Activated CD8-positive, alpha-beta T cell treated with anti-CD3 and anti-CD28 coated beads, Interleukin-2, amount 10 ng/mL, durations not matched to agents 7 days and 5 days (primary cell): ENCODE results near the gene TMX2. TPM values are rescaled to one million over a fixed set of nuclear protein-coding genes. Genes with fewer than 3 reads are reported as not detected.
A peak's percentile ranks its signal among the peaks of the same experiment; 100 is the strongest.
"Not testable (repeated sequence)": the region's sequence is repeated elsewhere in the genome, so short reads cannot be mapped to it uniquely, and the experiment has no call there.

ENCODE experiments used
- ATAC-seq: fragments of 150-1000 bp; cut with Tn5 transposase; one replicate; pipeline ENCODE4 v1.10.0; 2021; ENCODE audit warnings: moderate library complexity
- CTCF ChIA-PET: fragments of 350-600 bp; sonication (Branson Sonifier 250); formaldehyde crosslinking; loops from one replicate; lab custom pipeline; 2021; ENCODE audit warnings: antibody characterized with exemption; lab: Charles Lee
- POLR2A ChIA-PET: fragments of 350-600 bp; sonication (Branson Sonifier 250); formaldehyde crosslinking; loops from one replicate; lab custom pipeline; 2021; ENCODE audit warnings: antibody characterized with exemption; lab: Charles Lee
- DNase-seq: peaks from one replicate; pipeline ENCODE4 v3.0.0-alpha.2; 2020
- H3K27ac Mint-ChIP-seq: one replicate; pipeline ENCODE4 v1.8.0; 2021; ENCODE audit warnings: mild to moderate bottlenecking, mixed read lengths
- H3K27me3 Mint-ChIP-seq: one replicate; pipeline ENCODE4 v1.8.0; 2021; ENCODE audit warnings: low read depth, mixed read lengths
- H3K36me3 Mint-ChIP-seq: one replicate; pipeline ENCODE4 v1.8.0; 2021; ENCODE audit warnings: low read depth, mixed read lengths
- H3K4me1 Mint-ChIP-seq: one replicate; pipeline ENCODE4 v1.8.0; 2021; ENCODE audit warnings: low read depth, mixed read lengths
- H3K4me3 Mint-ChIP-seq: one replicate; pipeline ENCODE4 v1.8.0; 2021; ENCODE audit warnings: mild to moderate bottlenecking, mixed read lengths
- H3K9me3 Mint-ChIP-seq: one replicate; pipeline ENCODE4 v1.8.0; 2022; ENCODE audit warnings: mixed read lengths; ENCODE audit not compliant: insufficient read depth
- total RNA-seq, 2 experiments: library from RNA; stranded (reverse); gene quantifications; one replicate each; pipeline ENCODE4 v1.2.3, GENCODE V29; 2021

Gene TMX2
- total RNA-seq, 2 experiments from 2014 or later = 65.0 to 68.7 TPM

GRCh38 chr11:57716726-57717125 lies 4.3 kb downstream of the TMX2 start:
- H3K27me3 Mint-ChIP-seq, DNase-seq, H3K4me3 Mint-ChIP-seq, H3K27ac Mint-ChIP-seq, POLR2A ChIA-PET, H3K9me3 Mint-ChIP-seq, CTCF ChIA-PET, ATAC-seq: not testable (repeated sequence)
- Mint-ChIP-seq H3K36me3 (peaks cover 28% of the 10 kb centered on the region), H3K4me1 (peaks cover 22% of the 10 kb centered on the region)

DNA sequence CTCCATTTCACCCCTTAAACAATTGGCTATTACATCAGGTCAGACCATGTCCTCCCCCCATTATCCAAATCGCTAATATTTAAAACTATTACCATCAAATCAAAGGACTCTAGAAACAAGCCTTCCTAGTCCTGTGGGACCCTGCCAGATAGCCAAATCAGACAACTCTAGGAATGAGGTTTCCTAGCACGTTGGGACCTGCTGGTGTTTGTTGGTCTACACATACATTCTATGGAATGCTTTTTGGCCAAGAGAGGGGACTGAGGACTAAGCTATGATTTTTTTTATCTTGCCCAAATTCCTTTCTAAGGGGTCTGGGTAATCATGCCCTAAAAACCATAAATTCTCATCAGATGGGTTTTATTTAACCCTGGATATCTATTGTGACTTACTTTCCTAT lies 14.8 kb downstream of the TMX2 start:
- no peak for ATAC-seq
- no peak for DNase-seq
- no peaks in the 10 kb centered on the region for H3K9me3 Mint-ChIP-seq
- no peak overlapping the region for H3K4me3 Mint-ChIP-seq
- no peaks in the 10 kb centered on the region for H3K27me3 Mint-ChIP-seq
- H3K27ac Mint-ChIP-seq = no peak overlapping the region
- peaks cover 2% of the 10 kb centered on the region for H3K4me1 Mint-ChIP-seq
- H3K36me3 Mint-ChIP-seq = peaks cover 4% of the 10 kb centered on the region
- ChIA-PET CTCF (interaction anchor here (1.0 to 3.2 kb wide), 3 partner anchors 73 to 234 kb away, joined by 3 to 9 read pairs (median 3); no protein-coding TSS in a partner anchor), POLR2A (interaction anchor here (0.6 kb wide), 1 partner anchor 302 kb away, joined by 3 read pairs; no protein-coding TSS in a partner anchor)

GRCh38 chr11:57728829-57729228 lies 16.4 kb downstream of the TMX2 start:
- CTCF ChIA-PET = interaction anchor here (3.2 kb wide), 1 partner anchor 72 kb away, joined by 9 read pairs; no protein-coding TSS in a partner anchor
- peaks cover 2% of the 10 kb centered on the region for H3K4me1 Mint-ChIP-seq
- H3K4me3 Mint-ChIP-seq = no peak overlapping the region
- DNase-seq (no peak), ATAC-seq (no peak)
- POLR2A ChIA-PET = no interaction called here
- H3K27ac Mint-ChIP-seq = no peak overlapping the region
- H3K27me3 Mint-ChIP-seq = no peaks in the 10 kb centered on the region
- H3K36me3 Mint-ChIP-seq = peaks cover 4% of the 10 kb centered on the region
- no peaks in the 10 kb centered on the region for H3K9me3 Mint-ChIP-seq

DNA sequence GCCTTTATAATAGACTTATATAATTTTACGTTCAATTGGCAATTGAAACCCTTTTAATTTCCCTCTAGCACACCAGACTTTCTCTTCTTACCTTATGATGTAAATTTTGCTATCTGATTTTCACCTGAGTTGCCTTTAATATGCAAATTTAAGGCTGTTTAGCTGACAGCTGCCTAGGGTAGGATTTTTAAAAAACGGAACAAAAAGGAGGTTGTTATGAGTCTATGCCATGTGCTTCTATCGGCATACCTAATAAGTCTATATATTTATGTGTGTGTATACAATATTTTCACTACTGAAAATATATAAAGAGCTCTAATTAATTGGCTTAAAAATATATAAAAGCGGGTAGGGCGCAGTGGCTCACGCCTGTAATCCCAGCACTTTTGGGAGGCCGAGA lies 17.1 kb downstream of the TMX2 start:
- H3K27ac Mint-ChIP-seq = no peak overlapping the region
- peaks cover 5% of the 10 kb centered on the region for H3K4me1 Mint-ChIP-seq
- H3K27me3 Mint-ChIP-seq = no peaks in the 10 kb centered on the region
- H3K4me3 Mint-ChIP-seq = no peak overlapping the region
- CTCF ChIA-PET = interaction anchor here (3.2 kb wide), 1 partner anchor 71 kb away, joined by 9 read pairs; no protein-coding TSS in a partner anchor
- POLR2A ChIA-PET = interaction anchor here (0.6 to 1.0 kb wide), 2 partner anchors 18 to 30 kb away, joined by 3 read pairs; partner anchors contain the start of gene MED19
- peaks cover 7% of the 10 kb centered on the region for H3K36me3 Mint-ChIP-seq
- no peaks in the 10 kb centered on the region for H3K9me3 Mint-ChIP-seq
- ATAC-seq (no peak), DNase-seq (no peak)

GRCh38 chr11:57732661-57733060 lies 20.3 kb downstream of the TMX2 start:
- peaks cover 19% of the 10 kb centered on the region for H3K36me3 Mint-ChIP-seq
- ATAC-seq = no peak
- DNase-seq = no peak
- H3K27ac Mint-ChIP-seq = no peak overlapping the region
- H3K9me3 Mint-ChIP-seq = no peaks in the 10 kb centered on the region
- H3K27me3 Mint-ChIP-seq = no peaks in the 10 kb centered on the region
- H3K4me3 Mint-ChIP-seq = no peak overlapping the region
- H3K4me1 Mint-ChIP-seq = peaks cover 17% of the 10 kb centered on the region
- ChIA-PET POLR2A (interaction anchor here (1.2 kb wide), 1 partner anchor 9 kb away, joined by 5 read pairs; the partner anchor contains the start of gene SELENOH), CTCF (interaction anchor here (1.3 to 2.4 kb wide), 2 partner anchors 9 to 68 kb away, joined by 5 to 8 read pairs; partner anchors contain the start of gene SELENOH)

- Mint-ChIP-seq H3K4me3 (no peak overlapping the region), H3K9me3 (no peaks in the 10 kb centered on the region), H3K27ac (peak overlapping the region; percentile 54), H3K27me3 (no peaks in the 10 kb centered on the region), H3K4me1 (peaks cover 25% of the 10 kb centered on the region), H3K36me3 (peaks cover 38% of the 10 kb centered on the region)
- ChIA-PET POLR2A (no interaction called here), CTCF (interaction anchor here (0.6 to 2.2 kb wide), 3 partner anchors 65 to 897 kb away, joined by 3 to 9 read pairs (median 4); no protein-coding TSS in a partner anchor)
- DNase-seq (no peak), ATAC-seq (no peak)
Measured at GRCh38 chr11:57735619-57736298, 23.4 kb downstream of the TMX2 start.

DNA sequence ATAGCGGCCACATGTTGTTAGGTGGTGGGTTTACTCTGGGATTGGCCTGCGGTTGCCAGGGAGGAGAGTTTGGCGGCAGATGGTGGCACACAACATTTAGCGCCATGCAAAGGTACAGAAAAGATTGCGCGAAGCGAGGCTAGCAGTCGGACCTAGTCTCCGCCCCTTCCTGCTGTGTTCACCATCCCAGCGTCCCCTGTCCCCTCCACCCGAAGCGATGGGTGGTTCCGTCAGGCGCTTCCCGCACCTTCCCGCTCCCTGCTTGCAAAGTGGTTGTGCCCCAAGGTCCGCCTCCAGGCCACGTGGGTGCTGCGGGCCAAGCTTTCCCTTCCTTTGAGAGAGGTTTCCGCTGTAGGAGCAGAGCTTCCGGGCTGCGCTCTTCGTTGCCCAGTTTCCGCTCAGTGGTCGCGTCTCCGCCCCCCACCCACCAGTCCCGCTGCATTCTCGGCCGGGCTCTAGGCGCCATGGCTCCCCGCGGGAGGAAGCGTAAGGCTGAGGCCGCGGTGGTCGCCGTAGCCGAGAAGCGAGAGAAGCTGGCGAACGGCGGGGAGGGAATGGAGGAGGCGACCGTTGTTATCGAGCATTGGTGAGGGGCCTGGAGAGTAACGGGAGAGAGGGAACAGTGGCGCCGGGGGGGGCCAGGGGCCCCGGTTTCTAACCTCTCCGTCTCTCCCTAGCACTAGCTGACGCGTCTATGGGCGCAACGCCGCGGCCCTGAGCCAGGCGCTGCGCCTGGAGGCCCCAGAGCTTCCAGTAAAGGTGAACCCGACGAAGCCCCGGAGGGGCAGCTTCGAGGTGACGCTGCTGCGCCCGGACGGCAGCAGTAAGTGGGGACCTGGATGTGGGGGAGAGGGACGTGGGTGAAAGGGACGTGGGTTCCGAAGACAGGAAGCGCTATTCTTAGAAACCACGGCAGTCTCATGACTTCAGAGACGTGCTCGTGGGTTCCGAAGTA lies 29.0 kb downstream of the TMX2 start, which contains the start of gene SELENOH:
TSS of gene SELENOH (plus strand) at position 360 of the 955 bp plus-strand sequence. CDS start at position 465, 105 bp downstream.
- ATAC-seq (peak; percentile 91), DNase-seq (peak; percentile 98)
- POLR2A ChIA-PET = interaction anchor here (0.6 to 4.1 kb wide), 35 partner anchors 9 to 836 kb away, joined by 3 to 46 read pairs (median 4); partner anchors contain the start of genes CLP1, MED19, P2RX3 and SSRP1
- Mint-ChIP-seq H3K27ac (peak within 1 kb of the TSS; percentile 99), H3K4me1 (peaks cover 47% of the 10 kb centered on the region), H3K9me3 (no peaks in the 10 kb centered on the region), H3K27me3 (no peaks in the 10 kb centered on the region), H3K4me3 (peak within 1 kb of the TSS; percentile 100), H3K36me3 (peaks cover 69% of the 10 kb centered on the region)
- CTCF ChIA-PET = interaction anchor here (1.0 to 9.8 kb wide), 8 partner anchors 9 to 783 kb away, joined by 3 to 113 read pairs (median 4); partner anchors contain the start of genes BTBD18, MED19 and TMX2

GRCh38 chr11:57742087-57742452 lies 29.7 kb downstream of the TMX2 start:
- H3K36me3 Mint-ChIP-seq = peaks cover 76% of the 10 kb centered on the region
- ATAC-seq = no peak
- CTCF ChIA-PET = interaction anchor here (1.0 to 9.8 kb wide), 8 partner anchors 10 to 782 kb away, joined by 3 to 113 read pairs (median 4); partner anchors contain the start of genes BTBD18, MED19 and TMX2
- POLR2A ChIA-PET = interaction anchor here (0.6 to 4.1 kb wide), 32 partner anchors 9 to 835 kb away, joined by 3 to 46 read pairs (median 4); partner anchors contain the start of genes CLP1, MED19, P2RX3 and SSRP1
- no peak for DNase-seq
- H3K4me3 Mint-ChIP-seq = peak overlapping the region; percentile 100
- H3K27ac Mint-ChIP-seq = peak overlapping the region; percentile 99
- no peaks in the 10 kb centered on the region for H3K27me3 Mint-ChIP-seq
- peaks cover 53% of the 10 kb centered on the region for H3K4me1 Mint-ChIP-seq
- no peaks in the 10 kb centered on the region for H3K9me3 Mint-ChIP-seq

DNA sequence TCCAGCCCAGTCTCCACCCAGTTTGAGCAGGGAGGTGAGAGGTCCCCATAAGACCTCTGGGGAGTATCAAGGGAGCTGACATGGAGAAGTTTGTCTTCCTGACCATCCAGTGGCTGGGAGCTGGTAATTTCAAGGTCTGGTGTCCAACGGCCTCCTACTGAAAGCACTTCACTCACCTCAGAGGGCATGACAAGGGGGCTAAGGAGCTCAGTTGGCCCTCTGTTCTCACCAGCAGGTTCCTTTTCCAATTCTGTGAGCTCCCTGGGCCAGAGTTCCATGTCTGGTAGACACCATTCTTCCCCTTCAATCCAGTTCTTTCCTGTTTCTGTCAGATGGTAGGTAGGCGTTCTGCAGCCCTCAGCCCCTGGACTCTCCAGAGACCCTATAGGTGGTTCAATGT lies 32.0 kb downstream of the TMX2 start:
- CTCF ChIA-PET = interaction anchor here (0.7 to 9.8 kb wide), 6 partner anchors 18 to 780 kb away, joined by 3 to 113 read pairs (median 3); no protein-coding TSS in a partner anchor
- H3K4me3 Mint-ChIP-seq = no peak overlapping the region
- peaks cover 58% of the 10 kb centered on the region for H3K4me1 Mint-ChIP-seq
- peaks cover 64% of the 10 kb centered on the region for H3K36me3 Mint-ChIP-seq
- H3K27ac Mint-ChIP-seq = peak overlapping the region; percentile 73
- POLR2A ChIA-PET = interaction anchor here (1.0 to 4.1 kb wide), 2 partner anchors 31 to 49 kb away, joined by 3 to 46 read pairs; no protein-coding TSS in a partner anchor
- DNase-seq (no peak), ATAC-seq (no peak)
- no peaks in the 10 kb centered on the region for H3K27me3 Mint-ChIP-seq
- no peaks in the 10 kb centered on the region for H3K9me3 Mint-ChIP-seq

DNA sequence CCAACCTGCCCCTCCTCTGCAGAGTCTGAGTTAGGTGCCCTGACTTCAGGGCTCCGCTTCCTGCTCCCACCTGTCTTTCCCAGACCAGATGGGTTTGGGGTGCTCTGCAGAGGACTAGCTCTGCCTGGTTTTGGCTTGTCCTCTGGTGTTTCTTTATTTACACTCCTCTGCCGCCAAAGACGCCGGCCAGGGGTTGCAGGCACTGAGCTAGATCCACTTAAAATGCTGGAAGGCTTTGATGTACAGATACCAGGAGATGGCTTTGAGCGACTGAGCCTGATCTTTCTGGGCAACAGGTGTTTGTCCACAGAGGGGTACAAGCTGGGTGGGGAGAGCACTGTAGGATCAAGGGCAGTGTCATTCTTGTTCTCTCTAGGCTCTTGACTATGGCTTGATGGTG lies 32.8 kb downstream of the TMX2 start:
- ChIA-PET CTCF (interaction anchor here (1.1 to 9.8 kb wide), 4 partner anchors 17 to 287 kb away, joined by 3 to 113 read pairs (median 4); no protein-coding TSS in a partner anchor), POLR2A (interaction anchor here (1.0 kb wide), 1 partner anchor 13 kb away, joined by 3 read pairs; no protein-coding TSS in a partner anchor)
- ATAC-seq (no peak), DNase-seq (no peak)
- Mint-ChIP-seq H3K4me3 (no peak overlapping the region), H3K36me3 (peaks cover 61% of the 10 kb centered on the region), H3K27me3 (no peaks in the 10 kb centered on the region), H3K27ac (peak overlapping the region; percentile 73), H3K9me3 (no peaks in the 10 kb centered on the region), H3K4me1 (peaks cover 53% of the 10 kb centered on the region)
